ENCODE measurements around the gene OSBPL3.

- TF ChIP-seq CTCF (conservative IDR thresholded peaks at IDR 0.05; ENCODE audit: low read depth, low read length) (no peak), EZH2 (IDR thresholded peaks at IDR 0.05; ENCODE audit: low read length, unreplicated experiment) (no peak)
Measured at GRCh38 chr7:24827027-24827426, 153.0 kb downstream of the OSBPL3 start.
